B cell (primary cell): ENCODE results near the gene NDUFAF5. TPM values are rescaled to one million over a fixed set of nuclear protein-coding genes. Genes with fewer than 3 reads are reported as not detected.

Experiments
- ATAC-seq: fragments of 200-7000 bp; cut with Tn5 transposase; one replicate; pipeline ENCODE4 v1.10.0; 2021; ENCODE audit warnings: low read depth, mild to moderate bottlenecking, moderate number of reproducible peaks, moderate library complexity
- CTCF ChIA-PET: fragments of 350-600 bp; sonication (Branson Sonifier 250); formaldehyde crosslinking; loops from one replicate; lab custom pipeline; 2021; ENCODE audit warnings: antibody characterized with exemption, inconsistent platforms; lab: Charles Lee
- POLR2A ChIA-PET: fragments of 350-600 bp; sonication (Branson Sonifier 250); formaldehyde crosslinking; loops from one replicate; lab custom pipeline; 2021; ENCODE audit warnings: antibody characterized with exemption; lab: Charles Lee
- DNase-seq: peaks from one replicate; pipeline ENCODE4 v3.0.0; 2013
- H2AFZ ChIP-seq: 2 replicates; pipeline ENCODE4 v1.6.1; 2012; ENCODE audit warnings: mild to moderate bottlenecking, low read depth, low read length; ENCODE audit not compliant: insufficient read depth, poor library complexity, severe bottlenecking
- H3K27ac ChIP-seq, 2 donors: 1 replicate in 1 of 2; 2 replicates in 1 of 2; pipeline ENCODE4 v1.5.1; 2012 to 2013; ENCODE audit warnings: low read length in 2 of 2, mild to moderate bottlenecking in 2 of 2, moderate library complexity in 1 of 2
- H3K27me3 ChIP-seq, 4 experiments: fragments of 200-600 bp in 1 of 4; sonication (generic) in 1 of 4; replicated peaks in 1 of 4; 1 replicate in 2 of 4; 2 replicates in 2 of 4; pipeline versions ENCODE4 v1.6.1 to v1.7.0; 2013 to 2016; ENCODE audit warnings: low read length in 3 of 4, mild to moderate bottlenecking in 2 of 4, mixed read lengths in 1 of 4, moderate library complexity in 1 of 4; ENCODE audit not compliant: insufficient read depth in 4 of 4, control insufficient read depth in 3 of 4; ENCODE audit errors: control extremely low read depth in 1 of 4
- H3K36me3 ChIP-seq, 2 experiments: replicated peaks in 1 of 2; 1 replicate in 1 of 2; 2 replicates in 1 of 2; pipeline versions ENCODE4 v1.6.1 to v1.7.1; 2013; ENCODE audit warnings: low read length in 1 of 2; ENCODE audit not compliant: insufficient read depth in 2 of 2, control insufficient read depth in 1 of 2; ENCODE audit errors: control extremely low read depth in 1 of 2, extremely low read depth in 1 of 2
- H3K4me1 ChIP-seq, 2 donors: fragments of 200-600 bp in 1 of 2; sonication (generic) in 1 of 2; 1 replicate in 1 of 2; 2 replicates in 1 of 2; pipeline versions ENCODE4 v1.5.1 to v1.6.1; 2013 to 2017; ENCODE audit warnings: low read length in 2 of 2; ENCODE audit not compliant: control insufficient read depth in 2 of 2, insufficient read depth in 2 of 2
- H3K4me2 ChIP-seq: replicated peaks from 2 replicates; pipeline ENCODE3; 2012; ENCODE audit warnings: mild to moderate bottlenecking, low read depth, low read length; ENCODE audit not compliant: poor library complexity, severe bottlenecking
- H3K4me3 ChIP-seq, 5 experiments: fragments of 200-600 bp in 1 of 5; sonication (generic) in 1 of 5; 1 replicate in 3 of 5; 2 replicates in 2 of 5; pipeline versions ENCODE4 v1.5.1 to v1.7.0; 2011 to 2016; ENCODE audit warnings: low read length in 4 of 5, mild to moderate bottlenecking in 4 of 5, low read depth in 2 of 5, control low read depth in 1 of 5, moderate library complexity in 1 of 5; ENCODE audit not compliant: insufficient read depth in 1 of 5; ENCODE audit errors: control extremely low read depth in 1 of 5, extremely low read depth in 1 of 5
- H3K79me2 ChIP-seq: fragments of 200-600 bp; sonication (generic); one replicate; pipeline ENCODE4 v1.6.0; 2016; ENCODE audit warnings: low read length; ENCODE audit not compliant: control insufficient read depth, insufficient read depth
- H3K9ac ChIP-seq: fragments of 200-600 bp; sonication (generic); 2 replicates; pipeline ENCODE4 v1.6.1; 2017; ENCODE audit warnings: mild to moderate bottlenecking, low read length, moderate library complexity
- H3K9me3 ChIP-seq, 3 donors: one replicate each; pipeline versions ENCODE4 v1.6.1 to v1.7.1; 2013; ENCODE audit warnings: low read length in 2 of 3; ENCODE audit not compliant: control insufficient read depth in 2 of 3, insufficient read depth in 1 of 3; ENCODE audit errors: control extremely low read depth in 1 of 3
- H4K20me1 ChIP-seq: 2 replicates; pipeline ENCODE4 v1.6.0; 2012; ENCODE audit warnings: mild to moderate bottlenecking, low read length; ENCODE audit not compliant: insufficient read depth, control insufficient read depth, poor library complexity, severe bottlenecking
- H3K27ac Mint-ChIP-seq: one replicate; pipeline ENCODE4 v1.8.0; 2021; ENCODE audit warnings: mixed read lengths
- H3K27me3 Mint-ChIP-seq: one replicate; pipeline ENCODE4 v1.8.0; 2021; ENCODE audit warnings: mixed read lengths
- H3K4me1 Mint-ChIP-seq: one replicate; pipeline ENCODE4 v1.8.0; 2021; ENCODE audit warnings: mixed read lengths
- H3K4me3 Mint-ChIP-seq: one replicate; pipeline ENCODE4 v1.8.0; 2021; ENCODE audit warnings: mixed read lengths
- H3K9me3 Mint-ChIP-seq: one replicate; pipeline ENCODE4 v1.8.0; 2022; ENCODE audit warnings: mixed read lengths; ENCODE audit not compliant: insufficient read depth
- EZH2 ChIP-seq: IDR thresholded peaks from 2 replicates; pipeline ENCODE4 v1.6.1; 2012; ENCODE audit warnings: borderline replicate concordance, low read depth, mild to moderate bottlenecking, moderate library complexity, low read length; ENCODE audit not compliant: insufficient read depth, poor library complexity, severe bottlenecking
- WGBS: methylation state at CpG from one replicate; pipeline ENCODE4 v1.1.5; 2013; ENCODE audit warnings: missing lambda C conversion rate; ENCODE audit not compliant: insufficient coverage; 5-methylcytosine and 5-hydroxymethylcytosine counted together
- intact Hi-C: fragments of 100-400 bp; cut with micrococcal nuclease; formaldehyde crosslinking; loops from one replicate; pipeline ENCODE4 v1.10.0; 2022
- polyA plus RNA-seq: library from polyadenylated mRNA; depleted of rRNA; stranded (reverse); fragments of >200 nt; gene quantifications from 2 replicates; pipeline ENCODE4 v1.2.3, GENCODE V29; 2012
- total RNA-seq, 2 donors: library from RNA; stranded (reverse); fragments of 120-200 nt in 1 of 2; gene quantifications; 1 replicate in 1 of 2; 2 replicates in 1 of 2; pipeline versions ENCODE4 v1.2.3 to v1.2.4, GENCODE V29; 2013 to 2022
- TF ChIP-seq, protein P1 (sequence below): fragments of 200-600 bp; IDR thresholded peaks from one replicate; pipeline ENCODE4 v1.8.0; 2022; ENCODE audit warnings: antibody characterized with exemption, mild to moderate bottlenecking

The NDUFAF5 gene
- total and polyA plus RNA-seq, 2 donors (not counting 1 experiment from before 2014, with no cell fraction given) = 6.5 to 28.8 TPM

DNA sequence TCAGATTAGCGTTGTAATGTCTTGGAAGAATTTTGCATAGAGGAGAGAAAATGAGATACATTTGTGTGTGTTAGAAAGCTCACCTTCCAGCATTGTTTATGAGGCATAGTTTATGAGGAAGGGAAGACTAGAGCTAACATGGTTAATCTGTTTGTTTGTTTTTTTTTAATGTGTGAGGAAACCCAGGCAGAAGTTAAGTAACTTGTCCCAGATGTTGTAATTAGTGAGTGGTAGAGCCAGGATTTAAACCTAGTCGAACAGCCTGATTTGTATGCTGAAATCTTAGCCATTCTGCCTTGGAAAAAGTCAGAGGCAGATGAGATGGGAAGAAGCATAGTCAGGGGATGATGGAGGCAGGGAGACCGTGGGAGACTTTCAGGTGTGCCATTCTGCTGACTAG is 29.1 kb downstream of the NDUFAF5 start:
- H3K9me3 Mint-ChIP-seq = no peaks in the 10 kb centered on the region
- Histone ChIP-seq H3K79me2 (no peaks in the 10 kb centered on the region), H3K4me1 (no peaks in the 10 kb centered on the region), H3K36me3 (peaks cover 37 to 77% of the 10 kb centered on the region in 2 experiments), H3K27ac (no peak overlapping the region), H4K20me1 (no peaks in the 10 kb centered on the region), H2AFZ (no peak overlapping the region), H3K4me2 (no peak overlapping the region), H3K27me3 (no peaks in the 10 kb centered on the region), H3K9ac (no peak overlapping the region), H3K9me3 (no peaks in the 10 kb centered on the region), H3K4me3 (no peak overlapping the region)
- H3K4me1 Mint-ChIP-seq = no peaks in the 10 kb centered on the region
- no peak overlapping the region for H3K27ac Mint-ChIP-seq
- intact Hi-C loops = no loop called here
- TF ChIP-seq, protein P1, sequence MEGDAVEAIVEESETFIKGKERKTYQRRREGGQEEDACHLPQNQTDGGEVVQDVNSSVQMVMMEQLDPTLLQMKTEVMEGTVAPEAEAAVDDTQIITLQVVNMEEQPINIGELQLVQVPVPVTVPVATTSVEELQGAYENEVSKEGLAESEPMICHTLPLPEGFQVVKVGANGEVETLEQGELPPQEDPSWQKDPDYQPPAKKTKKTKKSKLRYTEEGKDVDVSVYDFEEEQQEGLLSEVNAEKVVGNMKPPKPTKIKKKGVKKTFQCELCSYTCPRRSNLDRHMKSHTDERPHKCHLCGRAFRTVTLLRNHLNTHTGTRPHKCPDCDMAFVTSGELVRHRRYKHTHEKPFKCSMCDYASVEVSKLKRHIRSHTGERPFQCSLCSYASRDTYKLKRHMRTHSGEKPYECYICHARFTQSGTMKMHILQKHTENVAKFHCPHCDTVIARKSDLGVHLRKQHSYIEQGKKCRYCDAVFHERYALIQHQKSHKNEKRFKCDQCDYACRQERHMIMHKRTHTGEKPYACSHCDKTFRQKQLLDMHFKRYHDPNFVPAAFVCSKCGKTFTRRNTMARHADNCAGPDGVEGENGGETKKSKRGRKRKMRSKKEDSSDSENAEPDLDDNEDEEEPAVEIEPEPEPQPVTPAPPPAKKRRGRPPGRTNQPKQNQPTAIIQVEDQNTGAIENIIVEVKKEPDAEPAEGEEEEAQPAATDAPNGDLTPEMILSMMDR = no peak
- TF ChIP-seq EZH2 = no peak
- no peak for DNase-seq
- ATAC-seq = no peak
- ChIA-PET POLR2A (no interaction called here), CTCF (no interaction called here)
- no peaks in the 10 kb centered on the region for H3K27me3 Mint-ChIP-seq
- WGBS = 92% methylated on average over 3 of the region's 3 CpGs
- no peak overlapping the region for H3K4me3 Mint-ChIP-seq

DNA sequence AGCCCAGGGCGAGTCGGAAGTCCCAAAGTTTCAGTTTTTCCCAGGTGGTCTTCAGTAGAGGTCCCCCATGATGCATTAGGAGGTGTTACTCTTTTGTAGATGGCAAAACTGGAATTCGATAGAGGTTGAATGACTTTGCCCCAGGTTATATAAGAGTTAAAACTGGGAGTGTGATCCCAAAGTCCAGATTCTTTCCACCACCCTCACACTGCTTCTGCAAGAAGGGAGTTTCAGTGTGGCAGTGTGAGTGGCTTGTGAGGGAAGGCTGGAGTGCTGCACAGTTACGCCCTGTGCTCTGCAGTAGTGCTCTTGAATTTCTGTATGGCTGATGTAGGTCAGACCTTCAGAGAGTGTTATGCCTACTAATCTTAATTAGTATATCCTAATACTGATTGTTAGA is 29.8 kb downstream of the NDUFAF5 start:
- no peaks in the 10 kb centered on the region for H4K20me1 ChIP-seq
- ChIA-PET CTCF (no interaction called here), POLR2A (no interaction called here)
- H3K27me3 ChIP-seq = no peaks in the 10 kb centered on the region
- no peaks in the 10 kb centered on the region for H3K4me1 Mint-ChIP-seq
- H3K4me3 Mint-ChIP-seq = no peak overlapping the region
- no peak overlapping the region for H3K27ac ChIP-seq
- H3K79me2 ChIP-seq = no peaks in the 10 kb centered on the region
- TF ChIP-seq, protein P1 = no peak
- TF ChIP-seq EZH2 = no peak
- intact Hi-C loops = no loop called here
- DNase-seq (no peak), ATAC-seq (no peak)
- no peaks in the 10 kb centered on the region for H3K4me1 ChIP-seq
- H3K9me3 Mint-ChIP-seq = no peaks in the 10 kb centered on the region
- no peak overlapping the region for H3K4me3 ChIP-seq
- no peak overlapping the region for H2AFZ ChIP-seq
- no peak overlapping the region for H3K4me2 ChIP-seq
- H3K27me3 Mint-ChIP-seq = no peaks in the 10 kb centered on the region
- H3K9ac ChIP-seq = no peak overlapping the region
- peaks cover 36 to 69% of the 10 kb centered on the region in 2 experiments for H3K36me3 ChIP-seq
- no peak overlapping the region for H3K27ac Mint-ChIP-seq
- no CpG with 5 or more reads among the region's 4 CpGs for WGBS
- no peaks in the 10 kb centered on the region for H3K9me3 ChIP-seq
